Measurements from ENCODE around the gene KCNT2.

The KCNT2 gene

GRCh38 chr1:196543833-196544232, 64.4 kb downstream of the KCNT2 start:
- CTCF ChIA-PET: no interaction called here
- no peaks in the 10 kb centered on the region for H3K4me1 ChIP-seq (ENCODE audit: control insufficient read depth, insufficient read depth, low read length)
- H3K36me3 ChIP-seq (ENCODE audit: control insufficient read depth in 2 of 2, insufficient read depth in 1 of 2, low read length in 2 of 2): no peaks in the 10 kb centered on the region
- H3K4me3 ChIP-seq (ENCODE audit: low read depth, low read length): no peak overlapping the region
- TF ChIP-seq FEZF1 (tag by site-specific recombination; IDR thresholded peaks at IDR 0.05): no peak
- TF ChIP-seq ZFP69B (tag by site-specific recombination; IDR thresholded peaks at IDR 0.05): no peak
- no peak for TF ChIP-seq ZNF211 (tag by site-specific recombination; IDR thresholded peaks at IDR 0.05; ENCODE audit: low read depth)
- TF ChIP-seq ZNF362 (tag by site-specific recombination; IDR thresholded peaks at IDR 0.05): no peak
- TF ChIP-seq, protein P1, sequence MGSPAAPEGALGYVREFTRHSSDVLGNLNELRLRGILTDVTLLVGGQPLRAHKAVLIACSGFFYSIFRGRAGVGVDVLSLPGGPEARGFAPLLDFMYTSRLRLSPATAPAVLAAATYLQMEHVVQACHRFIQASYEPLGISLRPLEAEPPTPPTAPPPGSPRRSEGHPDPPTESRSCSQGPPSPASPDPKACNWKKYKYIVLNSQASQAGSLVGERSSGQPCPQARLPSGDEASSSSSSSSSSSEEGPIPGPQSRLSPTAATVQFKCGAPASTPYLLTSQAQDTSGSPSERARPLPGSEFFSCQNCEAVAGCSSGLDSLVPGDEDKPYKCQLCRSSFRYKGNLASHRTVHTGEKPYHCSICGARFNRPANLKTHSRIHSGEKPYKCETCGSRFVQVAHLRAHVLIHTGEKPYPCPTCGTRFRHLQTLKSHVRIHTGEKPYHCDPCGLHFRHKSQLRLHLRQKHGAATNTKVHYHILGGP (tag by site-specific recombination; IDR thresholded peaks at IDR 0.05): no peak
- POLR2A ChIA-PET: no interaction called here
- H3K9me3 ChIP-seq (ENCODE audit: control insufficient read depth, insufficient read depth, low read depth, low read length): no peaks in the 10 kb centered on the region
- H3K27ac ChIP-seq (ENCODE audit: extremely low read depth, low read depth, low read length): no peak overlapping the region

DNA sequence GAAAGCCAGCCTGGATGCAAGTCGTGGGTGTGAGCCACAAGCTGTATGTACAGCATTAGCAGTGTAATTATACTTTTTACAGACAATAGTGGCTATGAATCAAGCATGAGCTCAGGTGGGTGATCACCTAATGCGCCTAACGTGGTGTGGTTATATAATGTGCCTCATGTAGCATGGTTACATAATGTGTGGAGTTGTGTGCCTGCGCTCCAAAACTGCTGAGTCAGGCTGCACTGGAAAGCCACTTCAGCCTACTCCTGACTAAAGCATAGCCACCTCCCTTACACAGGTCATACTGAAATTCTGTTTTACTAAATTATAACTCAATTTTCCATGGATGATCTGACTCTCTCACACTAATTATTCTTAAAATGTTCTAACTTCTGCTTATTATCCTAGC, 69.8 kb downstream of the KCNT2 start:
- TF ChIP-seq TRIM28 (IDR thresholded peaks at IDR 0.05; ENCODE audit: borderline replicate concordance, low read length) (peak; percentile 90; the same call in 1 of the 2 replicates), REPIN1 (tag by site-specific recombination; IDR thresholded peaks at IDR 0.05; ENCODE audit: low read depth) (no peak), ZNF530 (tag by site-specific recombination; IDR thresholded peaks at IDR 0.05; ENCODE audit: low read depth) (no peak), KLF16 (tag by site-specific recombination; IDR thresholded peaks at IDR 0.05) (no peak), SETDB1 (IDR thresholded peaks at IDR 0.05; ENCODE audit: insufficient read length, low read length) (peak; percentile 75), ZNF623 (tag by site-specific recombination; IDR thresholded peaks at IDR 0.05) (no peak)
- ChIA-PET CTCF (no interaction called here), POLR2A (no interaction called here)
- Histone ChIP-seq H3K27ac (ENCODE audit: extremely low read depth, low read depth, low read length) (no peak overlapping the region), H3K36me3 (ENCODE audit: control insufficient read depth in 2 of 2, insufficient read depth in 1 of 2, low read length in 2 of 2) (no peaks in the 10 kb centered on the region), H3K4me3 (ENCODE audit: low read depth, low read length) (no peak overlapping the region), H3K4me1 (ENCODE audit: control insufficient read depth, insufficient read depth, low read length) (no peaks in the 10 kb centered on the region), H3K9me3 (ENCODE audit: control insufficient read depth, insufficient read depth, low read depth, low read length) (no peaks in the 10 kb centered on the region)

DNA sequence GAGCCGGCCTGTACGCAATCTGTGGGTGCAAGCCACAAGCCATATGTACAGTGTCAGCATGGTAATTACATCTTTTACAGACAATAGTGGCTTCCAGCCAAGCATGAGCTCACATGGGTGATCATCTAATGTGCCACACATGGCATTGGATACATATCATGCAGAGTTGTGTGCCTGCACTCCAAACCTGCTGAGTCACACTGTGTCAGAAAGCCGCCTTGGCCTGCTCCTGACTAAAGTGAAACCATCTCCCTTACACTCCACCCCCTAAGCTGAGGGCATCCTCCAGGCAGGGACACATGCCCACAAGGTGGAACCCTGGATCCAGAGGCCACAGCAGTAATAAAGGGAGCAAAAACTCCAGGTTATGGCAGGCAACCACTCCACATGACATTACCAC, 72.5 kb downstream of the KCNT2 start:
- Histone ChIP-seq H3K4me1 (ENCODE audit: control insufficient read depth, insufficient read depth, low read length) (no peaks in the 10 kb centered on the region), H3K36me3 (ENCODE audit: control insufficient read depth in 2 of 2, insufficient read depth in 1 of 2, low read length in 2 of 2) (no peaks in the 10 kb centered on the region), H3K4me3 (ENCODE audit: low read depth, low read length) (no peak overlapping the region), H3K9me3 (ENCODE audit: control insufficient read depth, insufficient read depth, low read depth, low read length) (no peaks in the 10 kb centered on the region), H3K27ac (ENCODE audit: extremely low read depth, low read depth, low read length) (no peak overlapping the region)
- CTCF ChIA-PET: no interaction called here
- POLR2A ChIA-PET: no interaction called here
- TF ChIP-seq PRDM6 (tag by site-specific recombination; IDR thresholded peaks at IDR 0.05): no peak
- no peak for TF ChIP-seq ZNF670 (tag by site-specific recombination; IDR thresholded peaks at IDR 0.05; ENCODE audit: low read depth)
- peak; percentile 93 for TF ChIP-seq SETDB1 (IDR thresholded peaks at IDR 0.05; ENCODE audit: insufficient read length, low read length)
- TF ChIP-seq TRIM28 (IDR thresholded peaks at IDR 0.05; ENCODE audit: borderline replicate concordance, low read length): peak; percentile 99; the same call in 1 of the 2 replicates

GRCh38 chr1:196531737-196532524, 76.3 kb downstream of the KCNT2 start:
- H3K9me3 ChIP-seq (ENCODE audit: control insufficient read depth, insufficient read depth, low read depth, low read length): no peaks in the 10 kb centered on the region
- CTCF ChIA-PET: interaction anchor here (0.9 kb wide), 1 partner anchor 18 kb away, joined by 3 read pairs; no protein-coding TSS in a partner anchor
- POLR2A ChIA-PET: no interaction called here
- H3K4me1 ChIP-seq (ENCODE audit: control insufficient read depth, insufficient read depth, low read length): no peaks in the 10 kb centered on the region
- H3K27ac ChIP-seq (ENCODE audit: extremely low read depth, low read depth, low read length): no peak overlapping the region
- no peak overlapping the region for H3K4me3 ChIP-seq (ENCODE audit: low read depth, low read length)
- H3K36me3 ChIP-seq (ENCODE audit: control insufficient read depth in 2 of 2, insufficient read depth in 1 of 2, low read length in 2 of 2): no peaks in the 10 kb centered on the region
- no peak for TF ChIP-seq ZBTB7A (tag by site-specific recombination; IDR thresholded peaks at IDR 0.05; ENCODE audit: low read depth)
- TF ChIP-seq GLI2 (tag by site-specific recombination; IDR thresholded peaks at IDR 0.05; ENCODE audit: borderline replicate concordance, low read depth): no peak
- TF ChIP-seq ZNF19 (tag by site-specific recombination; IDR thresholded peaks at IDR 0.05; ENCODE audit: low read depth): no peak
- TF ChIP-seq, protein P2, sequence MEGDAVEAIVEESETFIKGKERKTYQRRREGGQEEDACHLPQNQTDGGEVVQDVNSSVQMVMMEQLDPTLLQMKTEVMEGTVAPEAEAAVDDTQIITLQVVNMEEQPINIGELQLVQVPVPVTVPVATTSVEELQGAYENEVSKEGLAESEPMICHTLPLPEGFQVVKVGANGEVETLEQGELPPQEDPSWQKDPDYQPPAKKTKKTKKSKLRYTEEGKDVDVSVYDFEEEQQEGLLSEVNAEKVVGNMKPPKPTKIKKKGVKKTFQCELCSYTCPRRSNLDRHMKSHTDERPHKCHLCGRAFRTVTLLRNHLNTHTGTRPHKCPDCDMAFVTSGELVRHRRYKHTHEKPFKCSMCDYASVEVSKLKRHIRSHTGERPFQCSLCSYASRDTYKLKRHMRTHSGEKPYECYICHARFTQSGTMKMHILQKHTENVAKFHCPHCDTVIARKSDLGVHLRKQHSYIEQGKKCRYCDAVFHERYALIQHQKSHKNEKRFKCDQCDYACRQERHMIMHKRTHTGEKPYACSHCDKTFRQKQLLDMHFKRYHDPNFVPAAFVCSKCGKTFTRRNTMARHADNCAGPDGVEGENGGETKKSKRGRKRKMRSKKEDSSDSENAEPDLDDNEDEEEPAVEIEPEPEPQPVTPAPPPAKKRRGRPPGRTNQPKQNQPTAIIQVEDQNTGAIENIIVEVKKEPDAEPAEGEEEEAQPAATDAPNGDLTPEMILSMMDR (tag by site-specific recombination; IDR thresholded peaks at IDR 0.05): no peak
